GM19452 (cell line): ENCODE data around the gene PRAF2.
A peak's percentile ranks its signal among the peaks of the same experiment; 100 is the strongest.

Experiments
- ATAC-seq: cut with Tn5 transposase; IDR thresholded peaks from one replicate; pipeline ENCODE4 v1.9.1; 2021; ENCODE audit not compliant: unreplicated experiment

PRAF2 gene, protein sequence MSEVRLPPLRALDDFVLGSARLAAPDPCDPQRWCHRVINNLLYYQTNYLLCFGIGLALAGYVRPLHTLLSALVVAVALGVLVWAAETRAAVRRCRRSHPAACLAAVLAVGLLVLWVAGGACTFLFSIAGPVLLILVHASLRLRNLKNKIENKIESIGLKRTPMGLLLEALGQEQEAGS

DNA sequence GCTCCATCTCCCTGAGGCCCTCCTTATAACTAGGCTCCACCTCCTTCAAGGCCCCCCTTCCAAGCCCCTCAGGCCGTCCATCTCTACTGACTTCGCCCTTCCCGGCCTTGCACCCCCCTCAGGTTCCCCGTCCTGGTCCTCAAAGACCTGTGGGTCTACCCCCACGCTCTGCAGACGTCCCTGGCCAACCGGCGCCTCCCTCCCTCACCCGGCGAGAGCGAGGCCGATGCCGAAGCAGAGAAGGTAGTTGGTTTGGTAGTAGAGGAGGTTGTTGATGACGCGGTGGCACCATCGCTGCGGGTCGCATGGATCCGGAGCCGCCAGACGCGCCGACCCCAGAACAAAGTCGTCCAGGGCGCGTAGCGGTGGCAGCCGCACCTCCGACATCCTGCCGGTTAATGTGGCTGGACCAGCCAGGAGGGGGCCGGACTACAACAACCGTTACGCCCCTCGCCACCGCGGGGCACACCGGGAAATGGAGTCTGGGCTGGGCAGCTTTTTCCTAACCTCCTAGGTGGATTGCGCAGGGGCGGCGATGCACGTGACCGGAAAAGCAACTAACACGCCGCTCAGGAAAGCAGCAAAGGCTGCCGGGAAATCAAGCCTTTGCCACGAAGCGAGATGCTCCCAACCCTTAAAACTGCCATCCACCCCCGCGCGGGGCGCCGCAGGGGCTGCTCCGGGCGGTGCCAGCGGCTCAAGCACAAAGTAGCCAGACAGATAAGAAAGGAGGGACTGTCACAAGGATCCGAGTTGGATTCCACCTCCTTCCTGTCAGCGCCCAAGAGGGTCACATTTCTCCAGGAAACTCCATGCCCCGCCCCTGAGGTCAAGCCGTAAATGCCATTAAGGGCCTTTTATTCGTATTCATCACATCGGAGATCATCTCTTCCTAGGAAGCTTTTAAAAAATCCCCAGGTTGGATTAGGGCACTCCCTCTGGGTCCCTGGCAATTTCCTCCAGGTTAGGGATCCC lies at the start of gene PRAF2:
TSS of gene PRAF2 (minus strand) at position 402 of the 975 bp plus-strand sequence. CDS start at position 387, 15 bp downstream.
- ATAC-seq = no peak

- no peak for ATAC-seq
Measured at GRCh38 chrX:49122499-49122898, 48.7 kb upstream of the PRAF2 start.

- ATAC-seq = no peak
Measured at GRCh38 chrX:49120091-49120490, 46.3 kb upstream of the PRAF2 start.

DNA sequence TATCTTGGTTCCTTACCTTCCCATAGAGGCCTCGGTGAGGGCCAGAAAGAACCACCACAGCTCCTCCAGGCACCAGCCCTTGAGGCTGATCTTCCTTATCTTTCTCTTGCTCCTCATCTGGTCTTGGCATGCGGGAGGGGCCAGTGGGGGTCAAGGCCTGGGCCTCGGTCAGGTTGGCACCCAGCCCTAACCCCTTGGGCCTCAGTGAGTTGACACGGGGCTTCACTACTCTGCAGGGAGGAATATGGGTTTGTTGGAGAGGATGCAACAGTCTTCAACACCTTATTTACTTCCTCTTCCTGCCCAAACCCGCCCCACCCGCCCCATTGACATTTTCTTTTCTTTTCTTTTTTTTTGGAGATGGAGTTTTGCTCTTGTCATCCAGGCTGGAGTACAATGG lies 43.8 kb upstream of the PRAF2 start:
- no peak for ATAC-seq

DNA sequence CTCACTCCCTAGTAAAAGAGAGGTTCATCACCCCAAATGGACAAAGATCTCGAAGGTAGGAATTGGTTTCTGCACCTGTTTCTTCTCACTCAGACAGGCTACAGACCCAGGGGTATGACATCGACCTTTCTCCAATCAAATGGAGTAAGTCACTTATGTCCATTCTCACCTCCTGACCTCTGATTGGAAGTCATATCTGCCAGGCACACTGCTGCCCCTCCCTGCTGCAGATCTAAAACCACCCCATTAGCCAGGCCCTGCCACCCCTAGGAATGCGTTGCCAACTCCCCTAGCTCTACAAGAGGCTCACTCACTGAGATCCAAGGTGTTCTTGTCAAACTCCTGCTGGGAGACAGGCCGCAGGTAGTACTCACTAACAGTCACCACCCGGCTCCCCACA lies 42.9 kb upstream of the PRAF2 start:
- ATAC-seq = no peak

DNA sequence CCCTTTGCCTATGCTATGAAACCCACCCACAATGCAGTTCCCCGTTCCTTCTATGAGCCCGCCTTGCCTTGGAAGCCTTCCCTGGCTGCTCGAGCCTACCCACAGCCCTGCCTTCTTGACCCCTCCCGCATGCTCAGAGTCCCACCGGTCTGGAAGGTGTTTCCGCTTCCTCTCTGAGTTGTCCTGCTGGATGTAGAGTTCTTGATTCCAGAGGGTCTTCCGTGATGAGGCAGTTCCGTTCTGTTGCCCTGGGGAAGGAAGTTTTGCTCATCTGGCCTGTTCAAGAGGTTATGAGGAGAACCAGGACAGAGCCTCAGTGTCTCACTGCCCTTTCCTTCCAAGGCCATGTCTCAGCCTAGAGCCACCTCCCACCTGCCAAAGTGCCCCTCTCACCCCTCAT lies 42.3 kb upstream of the PRAF2 start:
- ATAC-seq = no peak

GRCh38 chrX:49111791-49112190 lies 38.0 kb upstream of the PRAF2 start:
- no peak for ATAC-seq

DNA sequence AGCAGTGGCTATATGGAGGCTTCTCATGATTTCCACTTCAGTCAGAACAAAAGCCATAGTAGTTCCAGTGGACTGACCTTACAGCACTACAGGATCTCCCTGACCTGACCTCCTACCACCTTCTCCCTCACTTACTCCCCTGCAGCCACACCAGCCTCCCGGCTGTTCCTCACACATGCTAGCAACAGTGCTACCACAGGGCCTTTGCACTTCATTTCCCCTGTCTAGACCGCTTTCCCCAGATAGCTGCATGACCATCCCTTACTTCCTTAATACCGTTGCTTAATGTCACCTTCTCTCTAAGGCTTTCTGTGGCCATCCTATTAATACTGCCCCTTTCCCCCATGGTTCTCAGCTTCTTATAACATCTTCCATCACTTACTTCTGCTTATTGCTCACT lies 36.6 kb upstream of the PRAF2 start:
- ATAC-seq = no peak

DNA sequence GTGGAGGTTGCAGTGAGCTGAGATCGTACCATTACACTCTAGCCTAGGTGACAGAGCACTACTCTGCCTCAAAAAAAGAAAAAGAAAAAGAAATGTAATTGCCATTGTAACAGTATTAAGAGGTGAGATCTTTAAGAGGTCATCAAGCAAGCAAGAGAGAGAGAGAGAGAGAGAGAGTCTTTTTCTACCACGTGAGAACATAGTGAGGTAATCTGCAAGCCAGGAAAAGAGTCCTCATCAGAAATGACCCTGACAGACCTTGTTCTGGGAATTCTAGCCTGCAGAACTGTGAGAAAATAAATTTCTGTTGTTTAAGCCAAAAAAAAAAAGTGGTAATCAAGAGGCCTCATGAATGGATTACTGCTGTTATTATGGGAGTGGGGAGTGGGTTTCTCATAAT lies 34.8 kb upstream of the PRAF2 start:
- no peak for ATAC-seq

DNA sequence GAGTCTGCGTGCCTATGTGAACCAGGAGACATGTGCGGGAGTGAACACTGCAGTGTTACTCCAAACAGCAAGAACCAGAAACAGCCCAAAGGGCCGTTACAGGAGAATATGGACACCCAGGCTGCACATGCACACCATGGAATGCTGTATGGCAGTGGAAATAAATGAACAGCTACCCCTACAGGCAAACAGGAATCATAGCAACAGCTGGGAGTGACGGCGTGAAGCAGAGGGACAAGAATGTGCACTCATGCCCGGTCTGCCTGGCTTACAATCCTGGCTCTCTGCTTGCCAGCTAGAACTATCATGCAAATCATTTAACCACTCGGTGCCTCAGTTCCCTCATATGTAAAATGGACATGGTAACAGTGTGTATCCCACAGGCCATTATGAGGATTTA lies 33.1 kb upstream of the PRAF2 start:
- no peak for ATAC-seq

GRCh38 chrX:49106296-49106695 lies 32.5 kb upstream of the PRAF2 start:
- ATAC-seq = no peak

- ATAC-seq = no peak
Measured at GRCh38 chrX:49103637-49104036, 29.8 kb upstream of the PRAF2 start.

GRCh38 chrX:49102190-49102589 lies 28.4 kb upstream of the PRAF2 start:
- no peak for ATAC-seq

- ATAC-seq = no peak
Measured at GRCh38 chrX:49101629-49101984, 27.8 kb upstream of the PRAF2 start.

GRCh38 chrX:49100704-49101628 lies 27.2 kb upstream of the PRAF2 start:
- peak; percentile 92 for ATAC-seq

GRCh38 chrX:49096419-49096818 lies 22.6 kb upstream of the PRAF2 start:
- no peak for ATAC-seq

DNA sequence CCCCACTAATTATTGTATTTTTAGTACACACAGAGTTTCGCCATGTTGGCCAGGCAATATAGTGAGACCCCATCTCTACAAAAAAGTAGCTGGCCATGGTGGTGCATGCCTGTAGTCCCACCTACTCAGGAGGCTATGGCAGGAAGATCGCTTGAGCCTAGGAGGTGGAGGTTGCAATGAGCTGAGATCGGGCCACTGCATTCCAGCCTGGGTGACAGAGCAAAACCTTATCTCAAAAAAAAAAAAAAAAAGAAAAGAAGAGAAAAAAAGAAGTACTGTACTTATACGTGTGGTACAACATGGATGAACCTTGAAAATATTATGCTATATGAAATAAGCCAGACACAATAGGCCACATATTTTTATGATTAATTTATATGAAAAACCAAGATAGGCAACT lies 15.8 kb upstream of the PRAF2 start:
- no peak for ATAC-seq

DNA sequence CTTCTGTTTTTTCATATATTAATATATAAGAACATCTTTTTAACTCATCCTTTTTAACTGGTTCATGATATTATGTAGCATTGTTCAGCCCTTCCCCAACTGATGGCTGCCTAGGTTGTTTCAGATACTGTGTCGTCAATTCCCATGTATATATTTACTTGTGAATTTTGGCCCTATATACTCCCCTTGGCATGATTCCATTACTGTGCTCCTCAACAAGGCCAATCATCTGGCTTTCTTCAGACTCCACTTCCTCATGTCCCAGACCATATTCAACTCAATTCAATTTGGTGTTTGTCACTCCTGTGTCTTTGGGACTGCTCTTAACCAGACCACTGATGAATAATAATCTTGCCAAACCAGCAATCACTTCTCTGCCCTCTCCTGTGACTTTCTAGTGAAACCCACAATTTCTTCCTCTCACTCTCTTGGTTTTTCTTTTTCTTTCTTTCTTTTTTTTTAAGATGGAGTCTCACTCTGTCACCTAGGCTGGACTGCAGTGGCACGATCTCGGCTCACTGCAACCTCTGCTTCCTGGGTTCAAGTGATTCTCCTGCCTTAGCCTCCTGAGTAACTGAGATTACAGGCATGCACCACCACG lies 8.6 kb upstream of the PRAF2 start:
- no peak for ATAC-seq

DNA sequence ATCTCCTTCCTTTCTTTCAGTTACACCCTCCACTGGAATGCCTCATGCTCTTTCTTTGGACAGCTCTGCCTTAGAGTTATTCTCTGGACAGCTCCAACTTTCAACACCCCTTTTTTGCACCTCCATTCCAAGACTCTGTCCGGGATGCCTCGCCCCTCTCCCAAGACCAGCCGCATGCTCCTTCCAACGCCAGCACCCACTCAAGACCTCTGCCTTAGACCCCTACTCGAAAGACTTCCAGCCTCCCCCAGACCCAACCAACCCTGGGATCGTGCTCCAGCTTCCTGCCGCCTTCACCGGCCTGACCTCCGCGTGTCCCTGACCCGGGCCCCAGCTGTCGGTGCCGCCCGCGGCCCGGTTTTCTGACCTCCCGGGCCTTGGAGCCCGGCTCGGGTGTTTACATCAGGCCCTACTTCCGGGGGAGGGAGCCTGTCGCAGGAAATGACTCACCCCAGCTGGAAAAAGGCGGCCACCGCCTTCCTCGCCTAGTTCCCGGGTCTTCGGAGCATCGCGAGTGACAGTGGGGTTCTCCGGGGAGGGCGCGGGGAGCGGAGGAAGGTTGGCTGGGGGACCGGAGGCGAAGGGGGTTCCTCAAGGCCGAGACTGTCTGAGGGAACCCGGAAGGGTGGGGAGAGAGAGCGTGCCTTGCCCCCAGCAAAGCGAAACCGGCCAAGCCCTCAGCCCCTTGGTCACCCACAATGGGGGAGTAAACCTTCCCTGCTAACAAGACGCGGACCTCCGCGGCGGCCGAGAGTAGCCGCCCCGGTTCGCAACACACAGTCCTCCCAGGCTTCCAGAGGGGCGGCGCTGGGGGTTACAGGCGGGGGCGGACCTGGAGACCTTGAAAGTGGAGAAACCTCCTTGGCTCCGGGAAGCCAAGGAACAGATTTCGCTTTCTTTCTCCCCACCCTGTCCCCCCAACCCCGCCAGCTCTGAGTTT lies 6.0 kb upstream of the PRAF2 start, which contains the start of gene WDR45:
TSS of gene WDR45 (minus strand) at position 399 of the 940 bp plus-strand sequence. CDS start 1,792 bp downstream, outside the sequence.
- peak; percentile 72 for ATAC-seq

DNA sequence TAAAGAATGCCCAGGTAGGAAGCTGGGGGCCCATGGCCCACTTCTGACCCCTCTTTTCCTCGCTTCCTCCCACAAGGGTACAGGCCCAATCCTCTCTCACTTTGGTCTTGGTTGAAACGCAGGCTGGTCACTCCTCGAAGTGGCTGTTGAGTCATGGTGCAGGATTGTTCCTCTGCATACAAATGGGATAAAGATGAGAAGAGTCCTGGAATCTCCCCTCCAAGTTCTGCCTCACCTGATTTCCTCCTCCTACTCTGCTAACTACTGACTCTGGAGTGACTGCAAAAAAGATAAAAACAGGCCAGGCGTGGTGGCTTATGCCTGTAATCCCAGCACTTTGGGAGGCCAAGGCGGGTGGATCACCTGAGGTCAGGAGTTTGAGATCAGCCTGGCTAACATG lies 4.1 kb upstream of the PRAF2 start:
- no peak for ATAC-seq
